ENCODE data around the gene BCO1.

Gene BCO1

GRCh38 chr16:81241706-81242105 lies 3.2 kb downstream of the BCO1 start:
- Histone ChIP-seq H3K36me3 (ENCODE audit: insufficient read depth, low read length) (no peaks in the 10 kb centered on the region), H3K27ac (ENCODE audit: low read depth, low read length, poor library complexity, severe bottlenecking) (no peak overlapping the region), H3K4me1 (ENCODE audit: insufficient read depth, low read length, severe bottlenecking) (no peaks in the 10 kb centered on the region), H3K4me2 (ENCODE audit: low read length) (no peak overlapping the region), H3K27me3 (ENCODE audit: insufficient read depth, low read length) (peaks cover 4% of the 10 kb centered on the region; the same call in 1 of the 2 replicates), H3K4me3 (ENCODE audit: low read depth, low read length, poor library complexity, severe bottlenecking) (no peak overlapping the region), H2AFZ (ENCODE audit: low read length) (no peak overlapping the region), H3F3A (ENCODE audit: insufficient read depth, low read length) (no peaks in the 10 kb centered on the region), H3K9me3 (ENCODE audit: low read length) (no peaks in the 10 kb centered on the region), H3K9me2 (ENCODE audit: low read depth, low read length) (no peaks in the 10 kb centered on the region), H3K79me2 (ENCODE audit: insufficient read depth, low read length) (no peaks in the 10 kb centered on the region), H4K20me1 (ENCODE audit: insufficient read depth, low read length) (no peaks in the 10 kb centered on the region), H3K9ac (ENCODE audit: low read length) (no peak overlapping the region)
- TF ChIP-seq CTCF (IDR thresholded peaks at IDR 0.05; ENCODE audit: low read length) (no peak), EZH2 (IDR thresholded peaks at IDR 0.05; ENCODE audit: borderline replicate concordance, low read length) (no peak)

GRCh38 chr16:81242977-81243618 lies 4.6 kb downstream of the BCO1 start:
- Histone ChIP-seq H3K4me3 (ENCODE audit: low read depth, low read length, poor library complexity, severe bottlenecking) (no peak overlapping the region), H3K27me3 (ENCODE audit: insufficient read depth, low read length) (peaks cover 4% of the 10 kb centered on the region; the same call in 1 of the 2 replicates)

GRCh38 chr16:81243942-81244341 lies 5.5 kb downstream of the BCO1 start:
- Histone ChIP-seq H3K9me2 (ENCODE audit: low read depth, low read length) (no peaks in the 10 kb centered on the region), H3K4me3 (ENCODE audit: low read depth, low read length, poor library complexity, severe bottlenecking) (no peak overlapping the region), H3K79me2 (ENCODE audit: insufficient read depth, low read length) (no peaks in the 10 kb centered on the region), H4K20me1 (ENCODE audit: insufficient read depth, low read length) (no peaks in the 10 kb centered on the region), H3K27me3 (ENCODE audit: insufficient read depth, low read length) (peaks cover 4% of the 10 kb centered on the region; the same call in 1 of the 2 replicates), H3K9me3 (ENCODE audit: low read length) (no peaks in the 10 kb centered on the region), H3K4me1 (ENCODE audit: insufficient read depth, low read length, severe bottlenecking) (no peaks in the 10 kb centered on the region), H3F3A (ENCODE audit: insufficient read depth, low read length) (no peaks in the 10 kb centered on the region), H3K4me2 (ENCODE audit: low read length) (no peak overlapping the region), H3K36me3 (ENCODE audit: insufficient read depth, low read length) (no peaks in the 10 kb centered on the region), H3K9ac (ENCODE audit: low read length) (no peak overlapping the region), H2AFZ (ENCODE audit: low read length) (no peak overlapping the region), H3K27ac (ENCODE audit: low read depth, low read length, poor library complexity, severe bottlenecking) (no peak overlapping the region)
- no peak for TF ChIP-seq CTCF (IDR thresholded peaks at IDR 0.05; ENCODE audit: low read length)
- no peak for TF ChIP-seq EZH2 (IDR thresholded peaks at IDR 0.05; ENCODE audit: borderline replicate concordance, low read length)

More at GRCh38 chr16:81242977-81243618, 4.6 kb downstream of the BCO1 start:
- Histone ChIP-seq H3K36me3 (ENCODE audit: insufficient read depth, low read length) (no peaks in the 10 kb centered on the region), H3K79me2 (ENCODE audit: insufficient read depth, low read length) (no peaks in the 10 kb centered on the region), H3F3A (ENCODE audit: insufficient read depth, low read length) (no peaks in the 10 kb centered on the region), H3K9me2 (ENCODE audit: low read depth, low read length) (no peaks in the 10 kb centered on the region), H3K4me2 (ENCODE audit: low read length) (no peak overlapping the region), H3K9me3 (ENCODE audit: low read length) (no peaks in the 10 kb centered on the region), H2AFZ (ENCODE audit: low read length) (no peak overlapping the region), H3K27ac (ENCODE audit: low read depth, low read length, poor library complexity, severe bottlenecking) (no peak overlapping the region), H3K9ac (ENCODE audit: low read length) (no peak overlapping the region), H3K4me1 (ENCODE audit: insufficient read depth, low read length, severe bottlenecking) (no peaks in the 10 kb centered on the region), H4K20me1 (ENCODE audit: insufficient read depth, low read length) (no peaks in the 10 kb centered on the region)
- TF ChIP-seq EZH2 (IDR thresholded peaks at IDR 0.05; ENCODE audit: borderline replicate concordance, low read length) (no peak), CTCF (IDR thresholded peaks at IDR 0.05; ENCODE audit: low read length) (no peak)
